GM21619 (cell line): ENCODE results near the gene LENG8.
A peak's percentile ranks its signal among the peaks of the same experiment; 100 is the strongest.
"Not testable (repeated sequence)": the region's sequence is repeated elsewhere in the genome, so short reads cannot be mapped to it uniquely, and the experiment has no call there.

Experiments used
- ATAC-seq: cut with Tn5 transposase; IDR thresholded peaks from one replicate; pipeline ENCODE4 v1.9.1; 2021; ENCODE audit not compliant: unreplicated experiment

LENG8 gene

DNA sequence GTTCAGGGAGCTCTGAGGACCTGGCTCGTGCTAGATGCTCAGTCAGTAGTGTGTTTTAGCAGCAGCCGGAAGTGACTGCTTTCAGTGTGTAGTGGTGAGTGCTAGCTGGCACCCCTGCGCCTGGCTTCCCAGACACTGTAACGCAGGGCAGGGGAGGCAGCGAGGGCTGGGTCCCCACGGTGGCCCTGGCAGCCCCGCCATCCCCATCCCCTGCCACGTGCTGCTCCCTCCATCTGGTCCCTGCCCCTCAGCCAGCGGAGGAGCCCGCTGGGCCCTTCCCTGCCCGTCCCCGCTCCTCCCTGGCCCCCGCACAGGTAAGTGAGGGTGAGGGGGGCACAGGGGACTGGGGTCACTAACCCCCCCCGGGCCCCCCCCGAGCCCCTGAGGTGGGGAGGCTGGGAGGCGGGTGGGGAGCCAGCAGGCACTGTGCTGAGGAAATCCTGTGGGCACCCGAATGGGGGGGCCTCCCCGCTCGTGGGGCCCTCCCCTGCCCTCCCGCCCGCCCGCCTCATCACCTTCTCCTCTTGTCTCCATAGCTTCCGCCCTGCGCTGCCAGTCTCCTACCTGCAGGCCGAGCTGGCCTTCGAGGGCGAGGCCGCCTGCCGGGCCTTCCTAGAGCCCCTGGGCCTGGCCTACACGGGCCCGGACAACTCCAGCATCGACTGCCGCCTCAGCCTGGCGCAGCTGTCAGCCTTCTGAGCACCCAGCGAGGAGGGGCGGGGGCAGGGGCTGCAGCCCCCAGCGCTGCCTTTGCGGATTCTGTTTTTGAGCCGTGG lies 11.4 kb downstream of the LENG8 start:
- no peak for ATAC-seq

DNA sequence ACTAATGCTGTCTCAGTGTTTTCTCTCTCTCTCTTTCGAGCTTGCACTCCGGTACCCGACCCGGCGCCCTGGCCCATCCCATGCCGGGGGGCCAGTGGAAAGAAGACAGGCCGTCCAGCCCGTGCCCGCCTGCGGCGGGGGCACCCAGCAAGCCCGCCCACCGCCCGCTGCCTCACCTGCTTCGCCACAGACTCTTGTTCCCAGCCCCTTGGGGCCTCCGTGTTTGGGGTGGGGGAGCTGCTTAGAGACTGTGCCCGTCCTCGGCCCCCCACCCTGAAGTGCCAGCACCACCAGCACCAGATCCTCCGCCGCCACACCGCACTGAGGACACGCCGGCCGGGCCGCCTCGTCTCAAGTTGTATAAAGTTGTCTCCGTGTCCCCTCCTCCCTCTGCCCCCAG lies 12.2 kb downstream of the LENG8 start:
- no peak for ATAC-seq

DNA sequence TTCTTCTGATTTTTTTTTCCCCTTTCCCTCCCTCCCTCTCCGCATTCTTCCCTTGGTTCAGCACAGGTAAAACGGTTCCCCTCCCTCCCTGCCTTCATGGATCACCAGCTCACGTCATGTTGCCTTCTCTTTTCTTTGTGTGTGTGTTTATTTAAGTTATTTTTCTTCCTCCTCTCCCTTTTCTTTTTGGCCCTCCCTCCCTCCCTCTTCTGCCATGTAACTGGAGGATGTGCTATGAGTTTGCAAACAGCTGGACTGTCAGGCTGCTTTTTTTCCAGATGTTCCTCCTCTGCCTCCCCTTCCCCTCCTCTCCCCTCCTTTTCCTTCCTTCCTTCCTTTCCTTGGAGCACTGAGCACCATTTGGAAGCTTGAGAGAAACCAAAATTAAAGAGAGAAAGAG lies 12.6 kb downstream of the LENG8 start:
- no peak for ATAC-seq

DNA sequence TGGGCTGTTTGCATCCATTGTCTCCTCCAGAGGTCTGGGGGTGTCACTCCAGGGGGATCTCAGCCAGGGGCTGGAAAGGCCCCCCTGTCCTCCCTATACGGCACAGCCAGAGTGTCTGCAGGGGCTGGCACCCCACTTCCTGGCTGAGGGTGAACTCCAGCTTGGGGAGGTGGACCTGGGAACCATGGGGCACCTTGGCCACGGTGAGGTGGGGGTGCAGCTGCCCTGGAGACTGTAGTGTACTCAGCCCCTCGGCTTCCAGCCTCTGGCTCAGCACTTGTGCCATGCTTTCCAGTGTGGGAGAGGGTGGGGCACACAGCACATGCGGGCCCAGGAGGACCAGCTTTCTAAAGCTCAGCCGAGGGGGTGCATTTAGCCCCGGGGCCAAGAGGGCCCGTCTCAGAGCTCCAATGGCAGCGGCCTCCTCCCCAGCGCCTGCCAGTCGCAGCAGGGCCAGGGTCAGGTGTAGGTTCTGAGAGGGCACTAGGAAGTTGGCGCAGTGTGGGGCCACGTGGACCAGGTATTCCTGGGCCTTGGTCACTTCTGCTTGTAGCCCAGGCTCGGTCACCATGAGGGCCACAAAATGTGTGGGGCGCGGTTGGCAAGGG lies 13.2 kb downstream of the LENG8 start:
- ATAC-seq, result no peak

DNA sequence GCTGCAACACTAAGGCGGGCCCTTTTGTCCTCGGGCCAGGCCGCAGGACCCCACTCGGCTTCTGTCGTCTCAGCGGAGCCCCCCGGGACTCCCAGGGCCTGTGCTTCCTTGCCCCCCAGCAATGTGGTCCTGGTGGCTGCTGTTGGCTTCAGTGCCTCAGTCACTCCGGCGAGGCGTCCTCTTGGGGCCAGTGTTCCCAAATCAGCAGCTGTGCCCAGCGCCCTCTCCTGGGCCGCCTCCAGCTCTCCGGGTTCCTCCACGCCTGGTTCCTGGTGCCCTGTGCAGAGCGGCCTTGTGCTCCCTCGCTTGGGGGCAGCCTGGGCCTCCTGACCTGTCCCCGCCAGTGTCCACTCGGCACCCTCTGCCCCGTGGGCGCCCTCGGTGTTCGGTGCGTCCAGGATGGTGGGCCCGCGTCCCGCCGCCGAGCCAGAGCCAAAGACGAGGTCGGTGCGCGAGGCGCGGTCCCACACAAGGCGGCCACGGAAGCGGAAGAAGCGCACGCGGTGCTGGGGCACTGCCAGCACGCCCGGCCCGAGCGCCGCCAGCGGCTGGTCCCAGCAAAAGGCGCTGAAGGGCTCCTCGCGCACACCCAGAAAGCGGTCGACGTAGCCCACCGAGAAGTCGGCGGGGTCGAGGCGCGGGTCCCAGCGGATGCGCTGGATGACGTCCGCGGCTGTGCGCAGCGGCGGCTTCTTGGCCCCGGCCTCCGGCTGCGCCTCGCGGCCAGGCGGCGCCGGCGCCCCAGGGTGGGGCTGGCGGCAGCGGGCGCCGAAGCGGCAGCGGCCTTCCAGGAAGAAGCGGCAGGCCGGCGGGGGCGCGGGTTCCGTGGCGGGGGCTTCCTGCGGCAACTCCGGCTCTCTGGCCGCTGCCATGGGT lies 13.9 kb downstream of the LENG8 start:
- peak; percentile 14 for ATAC-seq

DNA sequence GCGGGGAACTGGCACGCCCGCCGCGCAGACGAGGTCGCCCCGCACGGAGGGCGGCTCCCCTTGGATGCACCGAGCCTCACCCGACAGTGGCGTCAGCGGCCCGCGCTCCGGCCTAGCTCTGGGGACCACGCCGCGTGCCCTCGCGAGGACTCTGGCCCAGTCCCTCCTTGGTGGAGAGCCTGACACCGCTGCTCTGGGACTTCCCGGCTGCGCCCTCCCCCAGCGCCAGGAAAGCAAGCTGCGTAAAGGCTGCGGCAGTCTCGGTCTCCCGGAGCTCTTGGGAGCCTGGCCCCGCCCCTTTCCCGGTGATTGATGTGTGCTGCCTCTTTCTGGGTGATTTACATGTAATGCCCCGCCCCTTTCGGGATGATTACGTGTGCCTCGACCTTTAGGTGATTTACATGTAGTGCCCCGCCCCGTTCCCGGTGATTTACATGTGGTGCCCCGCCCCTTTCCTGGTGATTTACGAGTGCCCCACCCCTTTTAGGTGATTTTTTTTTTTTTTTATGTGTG lies 14.6 kb downstream of the LENG8 start, which contains the start of gene LENG9:
Gene LENG9 (minus strand): TSS at position 248 of the 513 bp plus-strand sequence. CDS start 252 bp downstream, outside the sequence.
- peak; percentile 45 for ATAC-seq

DNA sequence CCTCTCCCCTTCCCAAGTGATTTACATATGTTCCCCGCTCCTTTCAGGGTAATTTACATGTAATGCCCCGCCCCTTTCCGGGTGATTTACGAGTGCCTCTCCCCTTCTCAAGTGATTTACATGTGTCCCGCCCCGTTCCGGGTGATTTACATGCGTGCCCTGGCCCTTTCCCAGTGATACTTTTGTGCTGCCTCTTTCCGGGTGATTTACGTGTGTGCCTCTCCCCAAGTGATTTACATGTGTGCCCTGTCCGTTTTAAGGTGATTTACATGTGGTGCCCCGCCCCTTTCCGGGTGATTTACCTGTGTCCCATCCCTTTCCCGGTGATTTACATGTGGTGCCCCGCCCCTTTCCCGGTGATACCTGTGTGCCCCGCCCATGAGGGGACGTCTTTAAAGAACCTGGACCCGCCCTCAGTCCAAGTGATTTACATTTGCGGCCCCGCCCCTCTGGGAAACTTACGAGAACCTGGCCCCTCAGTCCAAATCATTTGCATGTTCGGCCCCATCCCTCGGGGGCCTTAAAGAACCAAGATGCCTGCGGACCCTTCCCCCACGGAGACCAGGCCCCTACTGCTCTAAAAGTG lies 15.1 kb downstream of the LENG8 start:
- ATAC-seq, result peak; percentile 44

DNA sequence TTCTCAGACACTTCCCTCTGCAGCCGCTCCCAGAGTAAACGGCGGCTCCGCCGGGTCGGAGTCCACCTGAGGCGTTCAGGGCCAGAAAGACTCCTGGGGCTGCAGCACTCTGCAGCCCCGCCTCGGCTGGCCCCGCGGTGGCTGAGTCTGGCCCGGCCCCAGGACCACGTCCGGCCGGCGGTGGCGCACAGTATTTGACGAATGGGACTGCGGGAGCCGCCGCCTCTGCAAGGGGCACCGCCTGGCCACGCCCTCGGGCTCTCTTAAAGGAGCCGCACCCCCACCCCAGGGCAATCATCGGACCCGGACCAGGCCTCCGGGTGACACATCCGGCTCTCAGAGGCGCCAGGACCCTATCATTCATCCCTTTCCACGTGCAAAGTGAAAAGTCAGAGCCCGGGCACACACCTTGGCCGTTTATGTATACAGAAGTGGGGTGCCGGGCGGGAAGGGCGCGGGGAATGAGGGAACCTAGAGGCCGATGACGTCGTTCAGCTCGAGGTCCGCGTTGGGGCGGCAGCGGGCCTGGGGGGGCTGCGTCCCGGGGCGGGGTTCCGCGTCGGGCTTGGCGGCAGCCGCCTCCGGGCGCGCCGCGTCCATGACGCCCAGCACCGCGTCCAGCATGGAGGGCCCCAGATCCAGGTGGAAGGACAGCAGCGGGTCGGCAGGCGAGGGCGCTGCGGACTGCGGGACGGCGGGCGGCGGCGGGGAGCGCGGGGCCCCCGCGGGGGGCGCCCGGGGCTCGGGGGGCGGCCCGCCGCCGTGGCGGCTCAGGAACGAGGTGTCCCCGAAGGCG lies 15.8 kb downstream of the LENG8 start:
- peak; percentile 45 for ATAC-seq

DNA sequence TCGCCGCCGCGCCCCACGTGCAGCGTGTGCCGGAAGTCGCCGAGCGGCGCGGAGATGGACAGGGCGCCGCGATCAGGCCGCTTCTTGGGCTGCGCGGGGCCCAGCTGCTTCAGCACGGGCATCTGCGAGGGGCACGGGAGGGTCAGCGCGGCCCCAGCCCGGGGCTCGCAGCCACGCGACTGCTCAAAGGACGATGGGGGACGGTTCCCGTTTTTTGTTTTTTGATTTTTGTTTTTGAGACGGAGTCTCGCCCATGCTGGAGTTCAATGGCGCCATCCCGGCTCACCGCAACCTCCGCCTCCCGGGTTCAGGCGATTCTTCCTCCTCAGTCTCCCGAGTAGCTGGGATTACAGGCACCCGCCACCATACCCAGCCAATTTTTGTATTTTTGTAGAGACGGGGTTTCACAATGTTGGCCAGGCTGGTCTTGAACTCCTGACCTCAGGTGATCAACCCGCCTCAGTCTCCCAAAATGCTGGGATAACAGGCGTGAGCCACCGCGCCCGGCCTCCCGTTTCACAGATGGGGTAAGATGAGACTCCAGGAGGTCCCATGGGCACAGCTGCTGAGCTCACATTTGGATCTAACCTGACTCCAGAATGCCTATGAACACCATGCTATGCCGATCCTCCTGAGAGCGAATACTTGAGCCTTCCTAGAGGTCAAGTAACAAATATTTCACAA lies 16.6 kb downstream of the LENG8 start:
- ATAC-seq, result no peak

DNA sequence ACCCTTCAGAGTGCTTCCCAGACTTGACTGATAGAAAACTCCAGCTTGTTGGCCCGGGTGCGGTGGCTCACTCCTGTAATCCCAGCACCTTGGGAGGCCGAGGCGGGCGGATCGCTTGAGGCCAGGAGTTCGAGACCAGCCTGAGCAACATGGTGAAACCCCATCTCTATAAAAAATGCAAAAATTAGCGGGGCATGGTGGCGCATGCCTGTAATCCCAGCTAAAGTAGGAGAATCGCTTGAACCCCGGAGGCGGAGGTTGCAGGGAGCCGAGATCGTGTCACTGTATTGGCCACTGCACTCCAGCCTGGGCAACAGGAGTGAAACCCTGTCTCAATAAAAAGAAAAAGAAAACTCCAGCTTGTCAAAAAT lies 17.1 kb downstream of the LENG8 start:
- not testable (repeated sequence) for ATAC-seq

DNA sequence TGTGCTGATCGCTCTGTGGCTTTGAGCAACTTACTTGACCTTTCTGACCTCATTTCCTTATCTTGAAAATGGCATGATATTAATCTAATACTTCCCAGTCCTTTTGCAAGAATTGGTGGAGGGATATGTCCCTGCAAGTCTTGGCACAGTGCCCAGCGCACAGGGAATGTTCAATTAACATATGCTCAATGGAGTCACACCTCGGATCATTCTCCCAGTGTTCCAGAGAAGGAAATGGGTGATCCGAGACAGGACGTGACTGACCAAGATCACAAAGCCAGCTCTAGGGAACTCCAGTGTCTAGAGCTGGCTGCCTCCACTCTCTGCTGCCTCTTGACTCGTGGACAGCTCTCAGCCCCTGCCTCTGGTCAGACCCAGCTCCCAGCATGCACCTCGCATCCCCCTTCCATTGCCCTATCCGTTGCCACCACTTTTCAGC lies 20.5 kb downstream of the LENG8 start:
- no peak for ATAC-seq

DNA sequence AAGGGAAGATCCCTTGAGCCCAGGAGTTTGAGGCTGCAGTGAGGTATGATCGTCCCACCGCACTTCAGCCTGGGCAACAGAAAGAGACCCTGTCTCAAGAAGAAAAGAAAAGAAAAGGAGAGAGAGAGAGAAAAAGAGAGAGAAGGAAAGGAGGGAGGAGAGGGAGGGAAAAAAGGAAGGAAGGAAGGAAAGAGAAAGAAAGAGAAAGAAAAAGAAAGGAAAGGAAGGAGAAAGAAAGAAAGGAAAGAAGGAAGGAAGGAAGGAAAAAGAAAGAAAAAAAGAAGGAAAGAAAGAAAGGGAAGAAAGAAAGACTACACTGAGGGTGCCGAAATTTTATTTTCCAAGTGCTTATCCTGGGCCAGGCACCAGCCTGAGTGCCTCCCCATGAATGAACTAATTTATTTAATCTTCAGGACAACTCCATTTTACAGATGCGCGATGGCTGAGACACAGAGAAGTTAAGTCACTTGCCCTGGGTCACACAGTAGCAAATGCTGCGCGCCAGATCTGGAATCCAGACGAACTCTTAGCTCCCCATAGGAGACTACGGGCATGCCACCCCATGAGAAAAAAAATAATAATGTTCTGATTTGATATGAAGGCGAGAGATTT lies 21.4 kb downstream of the LENG8 start:
- ATAC-seq, result no peak

DNA sequence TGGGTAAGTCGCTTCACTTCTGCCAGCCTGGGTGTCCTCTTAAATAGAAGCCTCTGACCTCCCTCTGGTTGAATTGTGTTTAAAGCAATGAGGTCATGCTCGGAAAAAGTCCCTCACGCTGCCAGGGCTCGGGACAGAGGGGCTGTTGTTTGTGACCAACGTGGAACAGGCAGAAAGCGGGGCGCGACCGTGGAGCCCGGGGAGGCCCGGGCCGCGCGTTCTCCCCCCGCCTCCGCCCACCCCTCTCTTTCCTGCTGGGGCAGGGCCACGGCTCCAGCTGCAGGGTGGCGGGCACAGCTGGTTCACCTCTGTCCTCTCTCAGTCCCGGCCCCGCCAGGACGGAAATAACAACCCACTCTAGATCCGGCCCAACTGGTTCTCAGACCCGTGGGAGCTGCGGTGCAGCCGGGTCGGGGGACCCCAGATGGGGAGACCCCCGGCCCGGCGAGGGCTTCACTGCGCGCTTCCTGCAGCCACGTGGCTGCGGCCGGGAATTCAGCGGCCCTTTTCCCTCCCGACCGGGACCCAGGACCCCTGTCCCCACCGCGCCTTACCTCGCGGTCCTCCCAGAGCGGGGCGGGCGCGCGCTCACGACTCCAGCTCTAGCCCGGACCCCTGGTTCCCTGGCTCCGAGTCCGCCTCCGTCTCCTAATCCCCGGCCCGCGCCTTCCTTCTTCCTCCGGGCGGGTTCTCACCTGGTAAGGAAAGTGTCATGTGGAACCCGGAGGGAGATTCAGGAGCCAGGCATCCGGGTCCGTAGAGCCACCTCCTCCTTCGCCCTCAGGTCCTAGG lies 22.2 kb downstream of the LENG8 start:
- ATAC-seq, result no peak

DNA sequence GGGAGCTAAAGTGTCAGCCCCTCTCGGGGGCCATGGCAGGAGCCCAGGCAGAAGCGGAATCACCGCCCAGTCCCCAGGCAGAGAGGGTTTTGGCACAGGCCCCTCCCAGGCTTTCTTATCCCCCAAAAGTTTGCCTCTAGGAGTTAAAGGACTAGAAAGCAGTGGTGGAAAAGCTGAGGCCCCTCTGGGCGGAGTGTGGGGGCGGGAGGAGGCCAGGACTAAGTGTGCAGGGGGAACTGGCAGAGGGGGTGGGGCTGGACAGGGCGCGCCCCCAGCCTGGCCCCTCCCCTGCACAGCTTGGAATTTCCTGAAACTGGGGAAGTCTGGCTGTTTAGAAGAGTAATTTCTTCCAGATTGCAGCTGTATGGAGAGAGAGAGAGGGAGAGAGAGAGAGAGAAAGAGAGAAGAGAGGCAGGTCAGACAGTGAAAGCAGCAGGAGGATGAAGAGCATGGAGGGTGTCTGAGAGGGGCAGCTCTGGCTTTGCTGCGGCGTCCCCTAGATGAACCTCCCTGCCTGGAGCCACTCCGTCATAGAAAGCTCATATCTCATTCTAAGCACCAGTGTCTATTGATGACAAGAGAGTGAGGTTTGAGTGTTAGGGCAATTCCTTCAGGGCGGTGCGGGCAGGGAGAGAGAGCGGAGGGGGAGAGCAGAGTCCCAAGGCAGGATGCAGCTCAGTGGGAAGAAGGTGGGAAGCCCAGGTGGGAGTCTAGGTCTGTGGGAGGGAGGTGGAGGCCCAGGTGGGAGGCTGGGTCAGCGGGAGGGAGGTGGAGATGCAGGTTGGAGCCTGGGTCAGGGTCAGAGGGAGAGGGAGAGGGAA lies 24.3 kb downstream of the LENG8 start, which contains the start of gene CDC42EP5:
Gene CDC42EP5 (minus strand): TSS at position 226 of the 821 bp plus-strand sequence. CDS start 7,749 bp downstream, outside the sequence.
- ATAC-seq, result no peak

DNA sequence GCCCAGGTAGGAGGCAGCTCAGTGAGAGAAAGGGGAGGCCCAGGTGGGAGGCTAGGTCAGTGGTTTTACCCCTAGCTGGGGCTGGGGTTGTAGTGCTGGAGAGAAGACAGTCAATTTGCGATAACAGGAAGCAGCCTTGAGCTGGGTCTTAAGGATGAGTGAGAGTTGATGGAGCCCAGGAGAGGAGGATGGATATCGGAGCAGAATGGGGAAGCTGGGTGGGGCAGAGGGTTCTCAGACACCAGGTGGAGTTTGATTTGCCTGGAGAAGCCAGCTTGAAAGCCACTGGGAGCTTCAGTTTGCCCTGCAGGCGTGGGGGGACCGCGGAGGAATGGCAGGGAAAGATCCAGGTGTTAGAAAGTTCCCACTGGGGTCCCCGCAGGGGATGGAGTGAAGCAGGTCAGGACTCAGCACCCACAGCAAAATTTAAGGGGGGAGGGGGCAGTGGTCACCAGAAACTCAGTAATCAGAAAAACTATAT lies 24.9 kb downstream of the LENG8 start:
- ATAC-seq, result no peak

DNA sequence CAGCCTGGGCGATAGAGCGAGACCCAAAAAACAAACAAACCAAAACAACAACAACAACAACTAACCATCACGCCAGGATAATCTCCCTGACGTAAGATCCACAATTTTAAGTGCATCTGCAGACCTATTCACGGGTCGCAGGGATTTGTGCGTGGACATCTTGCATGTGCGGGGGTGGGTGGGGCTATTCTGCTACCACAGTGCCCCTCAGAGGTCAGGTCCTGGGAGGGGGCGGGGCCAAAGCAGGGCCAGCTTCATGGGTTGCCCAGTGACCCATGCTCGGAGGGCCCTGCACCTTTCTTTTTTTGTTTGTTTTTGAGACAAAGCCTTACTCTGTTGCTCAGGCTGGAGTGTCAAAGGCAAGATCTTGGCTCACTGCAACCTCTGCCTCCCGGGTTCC lies 26.7 kb downstream of the LENG8 start:
- ATAC-seq, result no peak

DNA sequence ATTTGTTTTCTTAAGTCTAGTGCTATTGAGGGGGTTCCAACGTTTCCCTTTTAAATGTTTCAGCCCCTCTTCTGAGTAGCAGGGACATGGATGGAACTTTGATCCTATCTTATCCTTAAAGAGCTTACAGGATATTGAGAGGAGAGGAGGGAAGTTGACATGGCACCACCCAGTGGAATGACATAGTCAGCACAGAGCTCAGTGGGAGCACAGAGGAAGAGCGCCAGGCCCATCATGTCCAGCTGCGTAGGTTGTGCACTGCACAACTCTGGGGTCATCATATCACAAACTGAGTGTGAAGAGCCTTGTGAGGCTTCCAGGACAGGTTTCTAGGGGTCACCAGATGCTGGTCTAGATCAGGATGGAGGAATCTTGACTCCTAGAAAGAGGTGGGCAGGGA lies 28.7 kb downstream of the LENG8 start:
- no peak for ATAC-seq
